Fibroblast of lung (primary cell): ENCODE measurements around the gene SLC27A5.

Source experiments
- CTCF ChIP-seq, 2 donors: IDR thresholded peaks in 1 of 2; conservative IDR thresholded peaks in 1 of 2; 1 replicate in 1 of 2; 2 replicates in 1 of 2; pipeline ENCODE4 v1.5.1; 2011 to 2012; ENCODE audit warnings: low read length in 2 of 2, control low read depth in 1 of 2, inconsistent platforms in 1 of 2, low read depth in 1 of 2, mild to moderate bottlenecking in 1 of 2
- EZH2 ChIP-seq: IDR thresholded peaks from 2 replicates; pipeline ENCODE4 v1.5.1; 2012; ENCODE audit warnings: low read length, control low read depth, mild to moderate bottlenecking; ENCODE audit errors: missing control alignments

- no peak for TF ChIP-seq CTCF (conservative IDR thresholded peaks at IDR 0.05 in 1 of 2, IDR thresholded peaks at IDR 0.05 in 1 of 2; ENCODE audit: low read depth in 1 of 2, low read length in 2 of 2)
- no peak for TF ChIP-seq EZH2
Observed at GRCh38 chr19:58477871-58478270, 33.9 kb downstream of the SLC27A5 start.
